ENCODE measurements around the gene SEMA3D. TPM values are rescaled to one million over a fixed set of nuclear protein-coding genes. Genes with fewer than 3 reads are reported as not detected.

SEMA3D gene
- total RNA-seq, 1 donor from 2014 or later, result 9.1 TPM

DNA sequence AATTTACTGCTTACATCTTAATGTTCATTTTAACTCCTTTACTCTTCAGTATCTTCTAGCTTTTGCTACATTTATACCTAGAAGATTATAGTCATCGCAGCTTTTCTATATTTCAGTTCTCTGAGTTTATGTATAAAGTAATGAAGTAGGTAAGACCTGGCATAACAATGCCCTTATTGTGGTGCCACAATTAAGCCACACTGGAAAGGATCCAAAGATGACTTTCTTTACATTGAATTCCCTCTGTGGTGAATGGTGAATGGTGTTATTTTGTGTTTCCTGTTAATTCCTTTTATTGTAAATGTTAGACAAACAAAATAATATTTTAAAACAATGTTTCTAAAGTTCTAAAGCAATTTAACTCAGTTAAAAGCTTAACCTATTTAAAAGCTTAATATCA, 36.2 kb downstream of the SEMA3D start:
- no peaks in the 10 kb centered on the region for H3K9me3 Mint-ChIP-seq (ENCODE audit: unreplicated experiment)
- TF ChIP-seq EZH2 (IDR thresholded peaks at IDR 0.05; ENCODE audit: insufficient read depth, low read length), result no peak
- TF ChIP-seq, protein P1, sequence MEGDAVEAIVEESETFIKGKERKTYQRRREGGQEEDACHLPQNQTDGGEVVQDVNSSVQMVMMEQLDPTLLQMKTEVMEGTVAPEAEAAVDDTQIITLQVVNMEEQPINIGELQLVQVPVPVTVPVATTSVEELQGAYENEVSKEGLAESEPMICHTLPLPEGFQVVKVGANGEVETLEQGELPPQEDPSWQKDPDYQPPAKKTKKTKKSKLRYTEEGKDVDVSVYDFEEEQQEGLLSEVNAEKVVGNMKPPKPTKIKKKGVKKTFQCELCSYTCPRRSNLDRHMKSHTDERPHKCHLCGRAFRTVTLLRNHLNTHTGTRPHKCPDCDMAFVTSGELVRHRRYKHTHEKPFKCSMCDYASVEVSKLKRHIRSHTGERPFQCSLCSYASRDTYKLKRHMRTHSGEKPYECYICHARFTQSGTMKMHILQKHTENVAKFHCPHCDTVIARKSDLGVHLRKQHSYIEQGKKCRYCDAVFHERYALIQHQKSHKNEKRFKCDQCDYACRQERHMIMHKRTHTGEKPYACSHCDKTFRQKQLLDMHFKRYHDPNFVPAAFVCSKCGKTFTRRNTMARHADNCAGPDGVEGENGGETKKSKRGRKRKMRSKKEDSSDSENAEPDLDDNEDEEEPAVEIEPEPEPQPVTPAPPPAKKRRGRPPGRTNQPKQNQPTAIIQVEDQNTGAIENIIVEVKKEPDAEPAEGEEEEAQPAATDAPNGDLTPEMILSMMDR (IDR thresholded peaks at IDR 0.05; ENCODE audit: insufficient read depth, low read depth, low read length), result no peak
- no peak overlapping the region for H3K4me2 ChIP-seq (ENCODE audit: low read length)
- H3K36me3 ChIP-seq (ENCODE audit: insufficient read depth, low read length), result no peaks in the 10 kb centered on the region
- DNase-seq (ENCODE audit: low read depth) (no peak), FAIRE-seq (no peak)
- no peaks in the 10 kb centered on the region for H3K27me3 ChIP-seq (ENCODE audit: insufficient read depth, low read length)
- no peak overlapping the region for H3K9ac ChIP-seq (ENCODE audit: low read length)
- no peak overlapping the region for H3K4me3 ChIP-seq (ENCODE audit: insufficient read depth, low read depth, low read length)
- no peak overlapping the region for H2AFZ ChIP-seq (ENCODE audit: low read depth, low read length)
- no peaks in the 10 kb centered on the region for H3K9me3 ChIP-seq (ENCODE audit: insufficient read depth, low read depth, low read length)
- no peaks in the 10 kb centered on the region for H4K20me1 ChIP-seq (ENCODE audit: insufficient read depth, low read length)
- peaks cover 3% of the 10 kb centered on the region for H3K36me3 Mint-ChIP-seq (ENCODE audit: low read depth, unreplicated experiment)
- no peaks in the 10 kb centered on the region for H3K79me2 ChIP-seq (ENCODE audit: insufficient read depth, low read length)
- H3K27ac ChIP-seq (ENCODE audit: low read depth, low read length), result no peak overlapping the region
- H3K4me1 ChIP-seq (ENCODE audit: insufficient read depth, low read length), result no peaks in the 10 kb centered on the region
- no peak overlapping the region for H3K27ac Mint-ChIP-seq (ENCODE audit: unreplicated experiment)
- no peak overlapping the region for H3K4me3 Mint-ChIP-seq (ENCODE audit: unreplicated experiment)
- H3K27me3 Mint-ChIP-seq (ENCODE audit: low read depth, unreplicated experiment), result no peaks in the 10 kb centered on the region
- H3K4me1 Mint-ChIP-seq (ENCODE audit: low read depth, unreplicated experiment), result peaks cover 4% of the 10 kb centered on the region

DNA sequence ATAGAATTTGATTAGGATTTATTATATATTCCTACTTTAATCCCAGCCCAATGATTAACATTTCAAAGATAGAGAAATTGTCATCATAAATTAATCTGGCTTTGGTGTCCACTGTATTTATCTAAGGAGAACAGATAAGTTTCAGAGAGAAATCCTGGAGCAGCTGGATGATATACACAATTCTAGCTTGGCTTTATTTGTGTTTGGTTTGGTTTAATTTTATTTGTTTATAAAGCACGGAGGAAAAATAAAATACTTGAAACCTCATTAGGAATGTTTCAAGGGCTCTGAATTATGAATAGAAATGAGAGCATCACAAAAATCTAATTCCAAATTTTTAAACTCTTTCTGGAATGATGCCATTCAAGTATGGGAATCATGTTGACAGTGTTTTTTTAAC, 42.1 kb downstream of the SEMA3D start:
- no peaks in the 10 kb centered on the region for H4K20me1 ChIP-seq (ENCODE audit: insufficient read depth, low read length)
- H3K36me3 ChIP-seq (ENCODE audit: insufficient read depth, low read length), result no peaks in the 10 kb centered on the region
- H3K79me2 ChIP-seq (ENCODE audit: insufficient read depth, low read length), result no peaks in the 10 kb centered on the region
- H3K4me3 ChIP-seq (ENCODE audit: insufficient read depth, low read depth, low read length), result no peak overlapping the region
- H3K9me3 ChIP-seq (ENCODE audit: insufficient read depth, low read depth, low read length), result no peaks in the 10 kb centered on the region
- no peak overlapping the region for H3K9ac ChIP-seq (ENCODE audit: low read length)
- H3K4me1 Mint-ChIP-seq (ENCODE audit: low read depth, unreplicated experiment), result no peaks in the 10 kb centered on the region
- H3K27me3 ChIP-seq (ENCODE audit: insufficient read depth, low read length), result no peaks in the 10 kb centered on the region
- no peak overlapping the region for H3K4me3 Mint-ChIP-seq (ENCODE audit: unreplicated experiment)
- H3K4me2 ChIP-seq (ENCODE audit: low read length), result no peak overlapping the region
- FAIRE-seq, result no peak
- no peaks in the 10 kb centered on the region for H3K4me1 ChIP-seq (ENCODE audit: insufficient read depth, low read length)
- H2AFZ ChIP-seq (ENCODE audit: low read depth, low read length), result no peak overlapping the region
- no peak for DNase-seq (ENCODE audit: low read depth)
- H3K36me3 Mint-ChIP-seq (ENCODE audit: low read depth, unreplicated experiment), result no peaks in the 10 kb centered on the region
- no peaks in the 10 kb centered on the region for H3K27me3 Mint-ChIP-seq (ENCODE audit: low read depth, unreplicated experiment)
- no peak for TF ChIP-seq EZH2 (IDR thresholded peaks at IDR 0.05; ENCODE audit: insufficient read depth, low read length)
- TF ChIP-seq, protein P1 (IDR thresholded peaks at IDR 0.05; ENCODE audit: insufficient read depth, low read depth, low read length), result no peak
- no peaks in the 10 kb centered on the region for H3K9me3 Mint-ChIP-seq (ENCODE audit: unreplicated experiment)
- H3K27ac Mint-ChIP-seq (ENCODE audit: unreplicated experiment), result no peak overlapping the region
- no peak overlapping the region for H3K27ac ChIP-seq (ENCODE audit: low read depth, low read length)

DNA sequence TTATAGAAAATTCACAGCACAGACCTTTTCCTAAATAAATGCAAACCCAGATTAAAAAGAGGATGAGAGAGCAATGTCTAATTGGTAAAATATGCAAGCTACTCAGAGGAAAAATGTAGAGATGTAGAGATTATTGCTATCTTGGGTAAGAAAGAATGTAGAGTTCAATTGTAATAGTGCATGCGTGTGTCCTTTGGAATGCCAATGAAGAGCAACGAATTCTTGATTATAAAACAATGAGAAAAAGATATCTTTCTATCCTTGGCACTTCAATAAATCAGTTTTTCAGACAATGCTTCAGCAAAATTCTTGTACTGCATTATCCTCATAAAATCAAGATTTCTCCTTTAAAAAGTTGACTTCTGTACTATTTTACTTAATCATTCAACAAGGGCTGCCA, 50.9 kb downstream of the SEMA3D start:
- FAIRE-seq, result peak; percentile 86
- no peaks in the 10 kb centered on the region for H4K20me1 ChIP-seq (ENCODE audit: insufficient read depth, low read length)
- peaks cover 3% of the 10 kb centered on the region for H3K4me1 ChIP-seq (ENCODE audit: insufficient read depth, low read length)
- H3K79me2 ChIP-seq (ENCODE audit: insufficient read depth, low read length), result no peaks in the 10 kb centered on the region
- H3K27me3 ChIP-seq (ENCODE audit: insufficient read depth, low read length), result no peaks in the 10 kb centered on the region
- Mint-ChIP-seq H3K4me3 (ENCODE audit: unreplicated experiment) (no peak overlapping the region), H3K36me3 (ENCODE audit: low read depth, unreplicated experiment) (no peaks in the 10 kb centered on the region), H3K27me3 (ENCODE audit: low read depth, unreplicated experiment) (no peaks in the 10 kb centered on the region), H3K4me1 (ENCODE audit: low read depth, unreplicated experiment) (peaks cover 11% of the 10 kb centered on the region), H3K9me3 (ENCODE audit: unreplicated experiment) (no peaks in the 10 kb centered on the region), H3K27ac (ENCODE audit: unreplicated experiment) (peak overlapping the region; percentile 93)
- no peak overlapping the region for H3K4me3 ChIP-seq (ENCODE audit: insufficient read depth, low read depth, low read length)
- no peak overlapping the region for H2AFZ ChIP-seq (ENCODE audit: low read depth, low read length)
- TF ChIP-seq, protein P1 (IDR thresholded peaks at IDR 0.05; ENCODE audit: insufficient read depth, low read depth, low read length), result no peak
- no peak for TF ChIP-seq EZH2 (IDR thresholded peaks at IDR 0.05; ENCODE audit: insufficient read depth, low read length)
- H3K9me3 ChIP-seq (ENCODE audit: insufficient read depth, low read depth, low read length), result no peaks in the 10 kb centered on the region
- H3K27ac ChIP-seq (ENCODE audit: low read depth, low read length), result peak overlapping the region; percentile 67
- no peaks in the 10 kb centered on the region for H3K36me3 ChIP-seq (ENCODE audit: insufficient read depth, low read length)
- peak; percentile 90 for DNase-seq (ENCODE audit: low read depth)
- peak overlapping the region; percentile 66 for H3K4me2 ChIP-seq (ENCODE audit: low read length)
- peak overlapping the region; percentile 32 for H3K9ac ChIP-seq (ENCODE audit: low read length)
